ENCODE data around the gene PLD3. TPM values are rescaled to one million over a fixed set of nuclear protein-coding genes. Genes with fewer than 3 reads are reported as not detected.
"Not testable (repeated sequence)": the region's sequence is repeated elsewhere in the genome, so short reads cannot be mapped to it uniquely, and the experiment has no call there.

The PLD3 gene
- total RNA-seq, 1 donor from 2014 or later, result 112 TPM

GRCh38 chr19:40408598-40408925 lies 60.1 kb downstream of the PLD3 start:
- FAIRE-seq; DNase-seq (ENCODE audit: low spot score in 2 of 2): not testable (repeated sequence)

GRCh38 chr19:40410030-40410389 lies 61.5 kb downstream of the PLD3 start:
- DNase-seq (ENCODE audit: low spot score in 2 of 2) (no peak), FAIRE-seq (no peak)

GRCh38 chr19:40411125-40411842 lies 62.8 kb downstream of the PLD3 start:
- no peak for FAIRE-seq

GRCh38 chr19:40411958-40412499 lies 63.5 kb downstream of the PLD3 start:
- no peak for DNase-seq (ENCODE audit: low spot score in 2 of 2)

More at GRCh38 chr19:40411125-40411842, 62.8 kb downstream of the PLD3 start:
- DNase-seq (ENCODE audit: low spot score in 2 of 2), result no peak

GRCh38 chr19:40412866-40413265 lies 64.4 kb downstream of the PLD3 start:
- FAIRE-seq (no peak), DNase-seq (ENCODE audit: low spot score in 2 of 2) (no peak)

More at GRCh38 chr19:40411958-40412499, 63.5 kb downstream of the PLD3 start:
- no peak for FAIRE-seq

GRCh38 chr19:40413291-40413845 lies 64.9 kb downstream of the PLD3 start, which contains the start of gene PRX:
PRX (minus strand) TSS chr19:40413378; CDS start chr19:40407932, 5,446 bp downstream.
- DNase-seq (ENCODE audit: low spot score in 2 of 2) (no peak), FAIRE-seq (no peak)

- FAIRE-seq (no peak), DNase-seq (ENCODE audit: low spot score in 2 of 2) (no peak)
Observed at GRCh38 chr19:40414542-40415535, 66.3 kb downstream of the PLD3 start.

- FAIRE-seq (no peak), DNase-seq (ENCODE audit: low spot score in 2 of 2) (no peak)
Observed at GRCh38 chr19:40415768-40416167, 67.3 kb downstream of the PLD3 start.

GRCh38 chr19:40416918-40417642 lies 68.6 kb downstream of the PLD3 start:
- no peak for DNase-seq (ENCODE audit: low spot score in 2 of 2)
- FAIRE-seq, result no peak

GRCh38 chr19:40417643-40417981 lies 69.1 kb downstream of the PLD3 start:
- DNase-seq (ENCODE audit: low spot score in 2 of 2), result no peak

GRCh38 chr19:40418040-40418439 lies 69.5 kb downstream of the PLD3 start:
- DNase-seq (ENCODE audit: low spot score in 2 of 2) (no peak), FAIRE-seq (no peak)

More at GRCh38 chr19:40417643-40417981, 69.1 kb downstream of the PLD3 start:
- no peak for FAIRE-seq

- no peak for FAIRE-seq
- DNase-seq (ENCODE audit: low spot score in 2 of 2), result no peak
Observed at GRCh38 chr19:40419066-40419612, 70.6 kb downstream of the PLD3 start.

GRCh38 chr19:40419780-40420179 lies 71.3 kb downstream of the PLD3 start:
- FAIRE-seq (no peak), DNase-seq (ENCODE audit: low spot score in 2 of 2) (no peak)

GRCh38 chr19:40420451-40420765 lies 71.9 kb downstream of the PLD3 start:
- DNase-seq (ENCODE audit: low spot score in 2 of 2), result no peak
- no peak for FAIRE-seq

GRCh38 chr19:40420766-40421765 lies 72.6 kb downstream of the PLD3 start:
- FAIRE-seq (no peak), DNase-seq (ENCODE audit: low spot score in 2 of 2) (peak; percentile 82 to 92)

GRCh38 chr19:40421993-40422747 lies 73.7 kb downstream of the PLD3 start:
- no peak for DNase-seq (ENCODE audit: low spot score in 2 of 2)
- no peak for FAIRE-seq

GRCh38 chr19:40422748-40423566 lies 74.5 kb downstream of the PLD3 start:
- no peak for DNase-seq (ENCODE audit: low spot score in 2 of 2)
- FAIRE-seq, result no peak

Measured in frontal cortex (tissue), 4 donors.